EH (cell line): ENCODE results near the gene TOGARAM1.

Experiments used
- DNase-seq: peaks from one replicate; pipeline ENCODE4 v3.0.0-alpha.2; 2015; ENCODE audit warnings: low read depth

TOGARAM1 gene

GRCh38 chr14:45084946-45085346 is 123.0 kb downstream of the TOGARAM1 start:
- DNase-seq: peak; percentile 27

DNA sequence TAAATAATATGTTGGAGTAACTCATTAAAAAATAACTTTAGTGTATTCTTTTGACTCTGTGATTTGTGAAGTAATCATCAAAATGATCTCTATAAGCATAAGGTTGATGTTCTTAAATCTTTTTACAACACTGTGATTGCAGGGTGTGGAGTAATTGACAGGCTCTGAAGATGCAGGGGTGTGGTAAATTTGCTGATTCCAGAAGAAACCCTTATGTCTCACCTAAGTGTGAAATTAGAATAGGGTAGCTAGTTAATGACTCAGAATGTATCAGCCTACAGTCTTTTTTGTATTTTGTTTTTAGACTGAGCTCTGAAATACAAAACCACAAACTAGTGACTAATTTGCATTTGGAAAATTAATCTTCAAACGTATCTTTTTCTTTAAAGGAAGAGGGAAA is 127.8 kb downstream of the TOGARAM1 start:
- DNase-seq: peak; percentile 43

DNA sequence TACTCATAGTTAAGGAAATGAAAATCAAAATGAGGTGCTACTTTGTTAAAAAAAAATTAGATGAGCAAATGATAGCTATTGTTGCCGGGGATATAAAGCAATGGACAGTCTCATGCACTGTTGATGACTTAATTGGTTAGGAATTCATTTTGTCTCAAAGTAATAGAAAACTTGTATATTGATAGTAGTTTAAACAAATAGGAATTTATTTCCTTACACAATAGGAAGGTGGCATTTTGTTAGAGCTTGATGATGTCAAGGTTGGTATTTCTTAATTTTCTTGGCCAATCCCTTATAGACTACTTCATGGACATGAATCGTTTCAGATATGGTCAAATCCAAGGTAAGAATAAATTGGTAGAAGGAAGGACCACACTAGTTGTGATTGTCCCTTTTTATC is 129.7 kb downstream of the TOGARAM1 start:
- peak; percentile 58 for DNase-seq

- DNase-seq: no peak
Observed at GRCh38 chr14:45094275-45094674, 132.3 kb downstream of the TOGARAM1 start.

GRCh38 chr14:45095143-45095542 is 133.2 kb downstream of the TOGARAM1 start:
- no peak for DNase-seq

DNA sequence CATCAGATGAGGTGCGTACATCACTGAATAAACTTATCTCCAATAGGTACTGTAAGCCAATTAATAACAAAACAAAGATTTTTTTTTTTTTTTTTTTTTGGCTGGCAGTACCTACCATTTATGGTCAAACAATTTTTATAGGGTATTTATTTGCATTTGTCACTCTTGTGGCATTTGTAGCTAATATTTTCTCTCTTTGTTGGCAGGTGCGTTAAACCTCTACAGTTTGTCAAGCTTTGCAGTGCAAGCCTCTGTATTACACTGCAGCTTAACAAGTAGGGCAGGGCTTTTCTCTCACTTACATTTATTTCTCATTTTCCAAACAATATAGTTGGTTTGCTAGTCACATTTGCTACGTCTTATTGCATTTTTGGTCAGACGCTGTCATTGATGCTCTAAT is 134.2 kb downstream of the TOGARAM1 start:
- DNase-seq: no peak

GRCh38 chr14:45103806-45104205 is 141.8 kb downstream of the TOGARAM1 start:
- no peak for DNase-seq

- DNase-seq: no peak
Observed at GRCh38 chr14:45104561-45104960, 142.6 kb downstream of the TOGARAM1 start.

DNA sequence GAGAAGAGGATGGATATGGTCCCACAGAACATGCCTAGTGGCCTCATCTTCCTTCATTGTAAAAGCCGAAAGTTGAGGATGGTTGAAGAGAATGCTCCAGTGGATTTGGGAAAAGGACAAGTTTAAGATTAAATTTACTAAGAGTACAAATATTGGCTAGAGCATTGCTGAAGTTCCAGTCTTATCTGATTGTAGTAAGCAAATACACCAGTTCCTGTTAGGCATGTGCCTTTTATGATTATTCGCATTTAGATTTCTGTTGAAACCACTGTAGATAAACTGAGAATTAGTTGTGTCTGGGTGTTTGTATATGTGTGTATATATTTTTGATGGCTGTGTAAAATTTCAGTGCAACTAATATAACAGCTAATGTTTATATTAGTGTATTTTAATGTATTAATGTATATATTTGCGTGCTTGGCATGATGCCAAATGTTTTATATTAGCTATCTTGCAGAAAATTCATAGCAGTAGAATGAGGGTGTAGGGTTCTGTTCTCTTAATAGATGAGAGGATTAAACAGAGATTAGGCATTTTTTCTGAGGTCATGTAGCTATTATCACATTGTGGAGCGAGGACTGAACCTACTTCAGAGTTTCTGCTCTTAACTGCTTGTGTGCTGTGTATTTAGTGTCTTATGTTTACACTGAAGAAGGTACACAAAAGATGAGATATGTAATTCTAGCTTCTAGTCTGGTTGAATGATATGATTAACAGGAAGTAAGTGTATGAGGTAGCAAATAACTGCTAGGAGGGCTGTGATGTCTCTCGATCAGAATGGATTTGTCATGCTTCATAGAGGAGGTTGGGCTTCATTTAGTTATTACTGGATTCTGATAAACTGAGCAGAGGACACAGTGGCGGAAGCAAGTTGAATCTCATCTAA is 151.1 kb downstream of the TOGARAM1 start:
- DNase-seq: no peak

GRCh38 chr14:45114327-45114726 is 152.3 kb downstream of the TOGARAM1 start:
- DNase-seq: no peak

- no peak for DNase-seq
Observed at GRCh38 chr14:45118594-45118993, 156.6 kb downstream of the TOGARAM1 start.

DNA sequence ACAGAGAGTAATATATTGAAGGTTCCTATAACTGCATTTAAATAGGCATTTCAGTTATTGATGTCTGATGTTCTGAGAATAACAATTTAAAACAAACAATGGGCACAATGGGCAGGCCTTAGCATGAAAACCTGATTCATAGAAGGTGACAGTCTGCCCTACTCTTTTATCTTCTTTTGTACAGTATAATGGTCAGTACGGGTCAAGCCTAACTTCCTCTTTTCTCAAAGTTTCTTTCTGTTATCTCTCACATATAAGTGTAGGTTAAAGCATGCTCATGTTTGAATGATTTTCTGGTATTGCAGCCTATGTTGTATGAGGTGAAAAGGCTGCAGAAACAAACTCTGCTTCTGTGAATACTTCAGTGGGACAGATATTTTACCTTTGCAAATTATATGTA is 158.1 kb downstream of the TOGARAM1 start:
- no peak for DNase-seq

DNA sequence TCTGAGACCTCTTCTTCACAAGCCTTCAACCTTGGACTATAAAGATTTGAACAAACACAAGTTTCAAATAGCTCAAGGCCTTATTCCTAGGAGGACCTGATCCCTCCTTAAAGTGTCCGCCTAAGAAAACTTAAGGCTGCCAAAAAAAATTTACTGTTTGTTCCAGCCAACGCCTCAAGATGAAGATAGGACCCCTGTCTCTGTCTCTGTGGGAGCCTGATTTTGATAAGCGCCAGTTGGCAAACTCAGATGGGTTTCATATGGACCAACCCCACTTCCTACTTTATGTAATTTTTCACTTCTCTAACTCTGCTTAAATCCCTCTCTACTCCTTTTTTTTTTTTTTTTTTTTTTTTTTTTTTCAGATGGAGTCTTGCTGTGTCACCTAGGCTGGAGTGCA is 161.3 kb downstream of the TOGARAM1 start:
- no peak for DNase-seq
